GM18519 (cell line): ENCODE data around the gene SLC4A11.

ENCODE experiments used
- ATAC-seq: cut with Tn5 transposase; IDR thresholded peaks from one replicate; pipeline ENCODE4 v1.9.1; 2021; ENCODE audit warnings: mild to moderate bottlenecking, moderate library complexity; ENCODE audit not compliant: unreplicated experiment, low FRiP score

The SLC4A11 gene

GRCh38 chr20:3177746-3178485 lies 61.1 kb downstream of the SLC4A11 start:
- ATAC-seq = no peak
